A549 (cell line): ENCODE measurements around the gene DCLRE1B. TPM values are rescaled to one million over a fixed set of nuclear protein-coding genes. Genes with fewer than 3 reads are reported as not detected.
A peak's percentile ranks its signal among the peaks of the same experiment; 100 is the strongest.

Experiments used
- ATAC-seq, 2 experiments: fragments of 200-7000 bp in 1 of 2; fragments of >200 bp in 1 of 2; cut with Nextera tagmentation in 1 of 2; cut with Tn5 transposase in 1 of 2; 3 replicates each; pipeline versions ENCODE4 v1.8.0 to v1.9.1; 2018 to 2020; ENCODE audit warnings: mild to moderate bottlenecking in 1 of 2, moderate library complexity in 1 of 2
- CTCF ChIA-PET: fragments of 300-600 bp; sonication (Branson Sonifier 250); formaldehyde crosslinking; extraction: SDS; loops from one replicate; lab custom pipeline; 2021; ENCODE audit warnings: antibody characterized with exemption, inconsistent platforms; lab: Yijun Ruan, JAX
- POLR2A ChIA-PET: fragments of 350-600 bp; formaldehyde crosslinking; extraction: SDS; loops from one replicate; lab custom pipeline; 2021; ENCODE audit warnings: antibody characterized with exemption, inconsistent platforms; lab: Yijun Ruan, JAX
- DNase-seq, 2 experiments: peaks; one replicate each; pipeline versions ENCODE4 v3.0.0 to v3.0.0-alpha.2; 2011 to 2016; ENCODE audit warnings: low read depth in 1 of 2, low spot score in 1 of 2
- FAIRE-seq: peaks from 2 replicates; lab custom pipeline; 2011; peaks lifted over from hg19 to GRCh38; lab: Jason Lieb, UNC
- H3K27ac ChIP-seq, 2 experiments: fragments of >200 bp; sonication (Bioruptor Twin); formaldehyde crosslinking; 3 replicates each; pipeline ENCODE4 v1.5.1; 2016 to 2017
- H3K4me1 ChIP-seq: fragments of >200 bp; sonication (Bioruptor Twin); formaldehyde crosslinking; 3 replicates; pipeline ENCODE4 v1.6.1; 2016
- H3K4me2 ChIP-seq: fragments of >200 bp; sonication (Bioruptor Twin); formaldehyde crosslinking; 3 replicates; pipeline ENCODE4 v1.6.1; 2016
- H3K4me3 ChIP-seq: fragments of >200 bp; sonication (Bioruptor Twin); formaldehyde crosslinking; 3 replicates; pipeline ENCODE4 v1.5.1; 2016
- H3K9me3 ChIP-seq: fragments of >200 bp; sonication (Bioruptor Twin); formaldehyde crosslinking; 3 replicates; pipeline ENCODE4 v1.6.1; 2016
- BHLHE40 ChIP-seq: IDR thresholded peaks from 2 replicates; pipeline ENCODE4 v1.6.1; 2012; ENCODE audit warnings: low read depth, low read length, inconsistent platforms
- CBX2 ChIP-seq: fragments of 200-600 bp; sonication (generic); IDR thresholded peaks from 2 replicates; pipeline ENCODE4 v1.6.1; 2016; ENCODE audit warnings: low read depth, mild to moderate bottlenecking, borderline replicate concordance
- CEBPB ChIP-seq, 2 experiments: fragments of >200 bp in 1 of 2; sonication (Bioruptor Twin) in 1 of 2; formaldehyde crosslinking in 1 of 2; IDR thresholded peaks; 2 replicates each; pipeline ENCODE4 v1.6.1; 2012 to 2016
- CHD4 ChIP-seq: fragments of 200-600 bp; sonication (generic); IDR thresholded peaks from 2 replicates; pipeline ENCODE4 v1.6.1; 2016; ENCODE audit warnings: antibody characterized with exemption, mild to moderate bottlenecking, borderline replicate concordance
- E2F6 ChIP-seq: IDR thresholded peaks from 2 replicates; pipeline ENCODE4 v1.6.1; 2012; ENCODE audit warnings: low read depth, borderline replicate concordance
- ELK1 ChIP-seq: fragments of 150-350 bp; IDR thresholded peaks from 2 replicates; pipeline ENCODE4 v1.6.1; 2014; ENCODE audit warnings: low read depth, mild to moderate bottlenecking, low read length
- FOSB ChIP-seq: fragments of 250-450 bp; sonication (Bioruptor Pico); IDR thresholded peaks from 2 replicates; pipeline ENCODE4 v1.5.0; 2020; ENCODE audit warnings: mild to moderate bottlenecking, moderate library complexity
- FOSL2 ChIP-seq, 2 experiments: fragments of 450-650 bp in 1 of 2; fragments of >200 bp in 1 of 2; sonication (Bioruptor Twin) in 1 of 2; formaldehyde crosslinking; IDR thresholded peaks; 2 replicates each; pipeline versions ENCODE4 v1.5.0 to v1.6.1; 2016 to 2020; ENCODE audit warnings: mild to moderate bottlenecking in 1 of 2, moderate library complexity in 1 of 2
- FOXS1 ChIP-seq: fragments of 250-450 bp; sonication (Bioruptor Pico); IDR thresholded peaks from 2 replicates; pipeline ENCODE4 v1.5.0; 2020; ENCODE audit warnings: mild to moderate bottlenecking, moderate library complexity
- GATA3 ChIP-seq: IDR thresholded peaks from 2 replicates; pipeline ENCODE4 v1.6.1; 2012; ENCODE audit warnings: borderline replicate concordance
- HEYL ChIP-seq: fragments of 250-450 bp; sonication (Bioruptor Pico); IDR thresholded peaks from 2 replicates; pipeline ENCODE4 v1.8.0; 2021; ENCODE audit warnings: mild to moderate bottlenecking, moderate library complexity
- HOXA7 ChIP-seq: fragments of 250-450 bp; sonication (Bioruptor Pico); IDR thresholded peaks from 2 replicates; pipeline ENCODE4 v1.5.0; 2020; ENCODE audit warnings: mild to moderate bottlenecking, moderate library complexity
- HOXB13 ChIP-seq: fragments of 250-450 bp; sonication (Bioruptor Pico); IDR thresholded peaks from 2 replicates; pipeline ENCODE4 v1.5.0; 2020; ENCODE audit warnings: low read depth, mild to moderate bottlenecking, moderate library complexity
- KDM5A ChIP-seq: fragments of 200-600 bp; sonication (generic); IDR thresholded peaks from 2 replicates; pipeline ENCODE4 v1.6.1; 2016; ENCODE audit warnings: antibody characterized with exemption, mild to moderate bottlenecking
- MAX ChIP-seq: IDR thresholded peaks from 2 replicates; pipeline ENCODE4 v1.6.1; 2012
- MAZ ChIP-seq: fragments of 150-350 bp; IDR thresholded peaks from 2 replicates; pipeline ENCODE4 v1.6.1; 2014; ENCODE audit warnings: antibody characterized with exemption, low read depth, low read length, borderline replicate concordance
- MYC ChIP-seq: IDR thresholded peaks from 2 replicates; pipeline ENCODE4 v1.6.1; 2012; ENCODE audit warnings: mild to moderate bottlenecking, inconsistent platforms, low read length, improper control_type of control experiment, borderline replicate concordance
- NFE2L2 ChIP-seq: fragments of 150-350 bp; conservative IDR thresholded peaks from 2 replicates; pipeline ENCODE4 v1.6.1; 2014; ENCODE audit warnings: low read length
- NPAS2 ChIP-seq: fragments of 250-450 bp; sonication (Bioruptor Pico); IDR thresholded peaks from 2 replicates; pipeline ENCODE4 v1.8.0; 2022; ENCODE audit warnings: mild to moderate bottlenecking, moderate library complexity, borderline replicate concordance
- NR3C1 ChIP-seq: fragments of >200 bp; sonication (Bioruptor Twin); formaldehyde crosslinking; IDR thresholded peaks from 3 replicates; pipeline ENCODE4 v1.6.1; 2017
- RCOR1 ChIP-seq: fragments of 150-350 bp; IDR thresholded peaks from 2 replicates; pipeline ENCODE4 v1.6.1; 2014; ENCODE audit warnings: antibody characterized with exemption, low read length, low read depth
- REST ChIP-seq: fragments of 200-600 bp; sonication (generic); IDR thresholded peaks from 2 replicates; pipeline ENCODE4 v1.6.1; 2016; ENCODE audit warnings: antibody characterized with exemption, mild to moderate bottlenecking, moderate library complexity
- RNF2 ChIP-seq: fragments of 200-600 bp; sonication (generic); IDR thresholded peaks from 2 replicates; pipeline ENCODE4 v1.6.1; 2016; ENCODE audit warnings: low read depth, mild to moderate bottlenecking, antibody characterized with exemption, moderate library complexity, borderline replicate concordance
- SREBF2 ChIP-seq: fragments of 450-650 bp; IDR thresholded peaks from 2 replicates; pipeline ENCODE4 v1.6.1; 2014; ENCODE audit warnings: mild to moderate bottlenecking, moderate library complexity
- TP53 ChIP-seq: fragments of 250-450 bp; sonication (Bioruptor Pico); IDR thresholded peaks from 2 replicates; pipeline ENCODE4 v1.5.0; 2021; ENCODE audit warnings: mild to moderate bottlenecking, moderate library complexity
- USF2 ChIP-seq: fragments of 450-650 bp; IDR thresholded peaks from 2 replicates; pipeline ENCODE4 v1.6.1; 2014; ENCODE audit warnings: antibody characterized with exemption
- ZFP36 ChIP-seq: fragments of 450-650 bp; IDR thresholded peaks from 2 replicates; pipeline ENCODE4 v1.6.1; 2014; ENCODE audit warnings: borderline replicate concordance; ENCODE audit not compliant: partially characterized antibody
- ZSCAN20 ChIP-seq: fragments of 250-450 bp; sonication (Bioruptor Pico); IDR thresholded peaks from 2 replicates; pipeline ENCODE4 v1.8.0; 2022; ENCODE audit warnings: mild to moderate bottlenecking, moderate library complexity
- WGBS: methylation state at CpG from one replicate; pipeline ENCODE4 v1.1.6; 2017; ENCODE audit errors: missing lambda C conversion rate; 5-methylcytosine and 5-hydroxymethylcytosine counted together
- polyA plus RNA-seq, 4 experiments: library from polyadenylated mRNA; depleted of rRNA in 3 of 4; stranded (reverse); fragments of >200 nt; fragmentation: RNase III in 1 of 4; extraction: RNeasy Plus Mini Kit Qiagen cat#74134 plus additional on column Dnase treatment in 1 of 4; gene quantifications; 2 replicates in 3 of 4; 3 replicates in 1 of 4; pipeline ENCODE4 v1.2.3, GENCODE V29; 2011 to 2017

DCLRE1B gene
- polyA plus RNA-seq, 2 of the 4 experiments (the other 2 are of a cell fraction) = 4.8 to 5.7 TPM

- TF ChIP-seq REST (peak; percentile 53; the same call in 1 of the 2 replicates), FOSB (CRISPR knock-in tag) (no peak), GATA3 (0 out of 2 replicates have a peak, but pooled peaks have one; percentile 18), FOSL2 (IDR thresholded peaks at IDR 0.05) (no peak), FOSL2 (CRISPR knock-in tag; IDR thresholded peaks at IDR 0.05) (peak; percentile 63), RNF2 (no peak), NPAS2 (CRISPR knock-in tag) (no peak), USF2 (no peak), HOXB13 (CRISPR knock-in tag) (no peak), NFE2L2 (no peak), BHLHE40 (no peak), ELK1 (no peak), MAX (peak; percentile 82; the same call in 1 of the 2 replicates), SREBF2 (no peak), RCOR1 (no peak), ZFP36 (no peak), TP53 (no peak), ZSCAN20 (CRISPR knock-in tag) (no peak), HEYL (CRISPR knock-in tag) (no peak), KDM5A (no peak)
Measured at GRCh38 chr1:113904674-113905434, at the start of gene DCLRE1B, which contains the start of gene AP4B1 (continued).

GRCh38 chr1:113855630-113856400 lies 49.3 kb upstream of the DCLRE1B start:
- H3K4me1 ChIP-seq = peaks cover 4% of the 10 kb centered on the region; the same call in 1 of the 3 replicates
- TF ChIP-seq NR3C1 = no peak
- TF ChIP-seq CHD4 = no peak
- TF ChIP-seq CEBPB (IDR thresholded peaks at IDR 0.05) = no peak
- no peak for TF ChIP-seq SREBF2
- no peak for TF ChIP-seq MAZ
- no peak for TF ChIP-seq MYC
- no peak for TF ChIP-seq FOXS1 (CRISPR knock-in tag)
- no peak for TF ChIP-seq NFE2L2
- TF ChIP-seq FOSL2 (IDR thresholded peaks at IDR 0.05) = no peak
- no peak for TF ChIP-seq FOSL2 (CRISPR knock-in tag; IDR thresholded peaks at IDR 0.05)
- TF ChIP-seq HOXA7 = no peak
- TF ChIP-seq E2F6 = no peak
- no peak for TF ChIP-seq CBX2
- TF ChIP-seq BHLHE40 = no peak
- no peak for TF ChIP-seq ELK1
- no peak for FAIRE-seq
- no peaks in the 10 kb centered on the region for H3K9me3 ChIP-seq
- no peak for ATAC-seq
- DNase-seq = no peak
- ChIA-PET POLR2A (no interaction called here), CTCF (interaction anchor here (1.5 kb wide), 1 partner anchor 48 kb away, joined by 3 read pairs; the partner anchor contains the start of gene AP4B1)
- H3K27ac ChIP-seq = no peak overlapping the region
- 78% methylated on average over 4 of the region's 4 CpGs for WGBS
- no peak overlapping the region for H3K4me3 ChIP-seq
- H3K4me2 ChIP-seq = no peak overlapping the region
